Sigmoid colon (tissue), 7 donors: ENCODE results near the gene GRB7. TPM values are rescaled to one million over a fixed set of nuclear protein-coding genes. Genes with fewer than 3 reads are reported as not detected.

Experiments
- DNase-seq: peaks from one replicate; pipeline ENCODE4 v3.0.0-alpha.2; 2019
- H3K27ac ChIP-seq, 4 donors: fragments of 200-600 bp; sonication (generic); one replicate each; pipeline ENCODE4 v1.5.1; 2016 to 2019; ENCODE audit warnings: mild to moderate bottlenecking in 1 of 4
- H3K27me3 ChIP-seq, 3 donors: fragments of 200-600 bp; sonication (generic); one replicate each; pipeline ENCODE4 v1.5.1; 2019; ENCODE audit warnings: mild to moderate bottlenecking in 1 of 3
- H3K36me3 ChIP-seq, 4 donors: fragments of 200-600 bp; sonication (generic); one replicate each; pipeline ENCODE4 v1.5.1; 2016 to 2019
- H3K4me1 ChIP-seq, 4 donors: fragments of 200-600 bp; sonication (generic); one replicate each; pipeline ENCODE4 v1.5.1; 2017 to 2019
- H3K4me3 ChIP-seq, 4 donors: fragments of 200-600 bp; sonication (generic); one replicate each; pipeline ENCODE4 v1.5.1; 2017 to 2019; ENCODE audit warnings: mild to moderate bottlenecking in 2 of 4, moderate library complexity in 1 of 4
- H3K9me3 ChIP-seq, 4 donors: fragments of 200-600 bp in 3 of 4; sonication (generic) in 3 of 4; one replicate each; pipeline versions ENCODE4 v1.5.1 to v1.6.1; 2013 to 2019
- CTCF ChIP-seq, 4 experiments: fragments of 450-650 bp in 3 of 4; fragments of 200-600 bp in 1 of 4; IDR thresholded peaks; one replicate each; pipeline ENCODE4 v1.5.1; 2016 to 2019; ENCODE audit warnings: antibody characterized with exemption in 4 of 4, mild to moderate bottlenecking in 3 of 4, moderate library complexity in 2 of 4
- EP300 ChIP-seq, 4 donors: sonication (generic); formaldehyde crosslinking; IDR thresholded peaks; one replicate each; pipeline ENCODE4 v1.6.1; 2017; ENCODE audit warnings: antibody characterized with exemption in 4 of 4
- POLR2A ChIP-seq, 2 donors: fragments of 450-650 bp; IDR thresholded peaks; one replicate each; pipeline ENCODE4 v1.6.1; 2016; ENCODE audit warnings: antibody characterized with exemption in 2 of 2, mild to moderate bottlenecking in 2 of 2, moderate library complexity in 2 of 2
- POLR2AphosphoS5 ChIP-seq, 4 donors: sonication (generic); formaldehyde crosslinking; IDR thresholded peaks; one replicate each; pipeline ENCODE4 v1.6.1; 2017; ENCODE audit warnings: antibody characterized with exemption in 4 of 4
- WGBS, 2 donors: extraction: QIAGEN DNeasy Blood & Tissue Kit; methylation state at CpG; one replicate each; pipeline ENCODE4 v1.1.7; 2013; 5-methylcytosine and 5-hydroxymethylcytosine counted together
- intact Hi-C: fragments of 100-400 bp; cut with DNase I; formaldehyde crosslinking; loops from one replicate; pipeline ENCODE4 v1.15.1; 2023
- polyA plus RNA-seq, 3 donors: library from polyadenylated mRNA; stranded (reverse); fragments of 200-250 nt; gene quantifications; one replicate each; pipeline ENCODE4 v1.2.3, GENCODE V29; 2013
- total RNA-seq, 4 donors: library from RNA; depleted of rRNA; stranded (reverse); fragments of >200 nt; gene quantifications; one replicate each; pipeline ENCODE4 v1.1.0, GENCODE V29; 2016
- donor health status: healthy with polysubstance abuse.
- donor health status: Bipolar disorder and iron deficiency.
- donor health status: healthy.

Gene GRB7
- total and polyA plus RNA-seq, 7 donors = under 0.01 to 17.9 (median 13.2) TPM; not detected in 3

GRCh38 chr17:39756380-39757079, 18.8 kb downstream of the GRB7 start:
- TF ChIP-seq POLR2AphosphoS5 (IDR thresholded peaks at IDR 0.05) (no peak), EP300 (IDR thresholded peaks at IDR 0.05) (no peak), CTCF (IDR thresholded peaks at IDR 0.05) (no peak), POLR2A (IDR thresholded peaks at IDR 0.05) (no peak)
- Histone ChIP-seq H3K27me3 (peaks cover 0 to 16% (median 4%) of the 10 kb centered on the region in 3 donors), H3K4me1 (peaks cover 0 to 22% (median 16%) of the 10 kb centered on the region in 4 donors), H3K27ac (no peak overlapping the region), H3K9me3 (no peaks in the 10 kb centered on the region), H3K4me3 (no peak overlapping the region), H3K36me3 (no peaks in the 10 kb centered on the region)
- intact Hi-C loops = loop anchor here (5.0 to 10.0 kb wide), 3 partner anchors 171 to 552 kb away; partner anchors contain the start of genes LRRC3C, ORMDL3 and RPL19
- WGBS, 2 donors = 63 to 66% methylated on average over 7 of the region's 7 CpGs
- DNase-seq = peak; percentile 50

GRCh38 chr17:39757176-39757662, 19.5 kb downstream of the GRB7 start:
- H3K27ac ChIP-seq = no peak overlapping the region
- intact Hi-C loops = loop anchor here (5.0 to 10.0 kb wide), 3 partner anchors 170 to 552 kb away; partner anchors contain the start of genes LRRC3C, ORMDL3 and RPL19
- no peak for TF ChIP-seq POLR2AphosphoS5 (IDR thresholded peaks at IDR 0.05)
- no peak for TF ChIP-seq CTCF (IDR thresholded peaks at IDR 0.05)
- TF ChIP-seq EP300 (IDR thresholded peaks at IDR 0.05) = no peak
- no peak for TF ChIP-seq POLR2A (IDR thresholded peaks at IDR 0.05)

GRCh38 chr17:39757931-39758873, 20.5 kb downstream of the GRB7 start:
- Histone ChIP-seq H3K4me3 (no peak overlapping the region), H3K36me3 (no peaks in the 10 kb centered on the region), H3K27ac (no peak overlapping the region), H3K9me3 (no peaks in the 10 kb centered on the region), H3K4me1 (peaks cover 0 to 20% (median 12%) of the 10 kb centered on the region in 4 donors), H3K27me3 (peaks cover 0 to 24% (median 8%) of the 10 kb centered on the region in 3 donors)
- DNase-seq = peak; percentile 28
- TF ChIP-seq POLR2AphosphoS5 (IDR thresholded peaks at IDR 0.05) = no peak
- no peak for TF ChIP-seq EP300 (IDR thresholded peaks at IDR 0.05)
- TF ChIP-seq CTCF (IDR thresholded peaks at IDR 0.05) = no peak
- no peak for TF ChIP-seq POLR2A (IDR thresholded peaks at IDR 0.05)
- WGBS, 2 donors = 55 to 78% methylated on average over 12 of the region's 12 CpGs
- intact Hi-C loops = loop anchor here (5.0 to 10.0 kb wide), 3 partner anchors 169 to 553 kb away; partner anchors contain the start of genes LRRC3C, ORMDL3 and RPL19

More at GRCh38 chr17:39757176-39757662, 19.5 kb downstream of the GRB7 start:
- no peaks in the 10 kb centered on the region for H3K36me3 ChIP-seq
- DNase-seq = no peak
- WGBS, 2 donors = 84 to 86% methylated on average over 4 of the region's 4 CpGs
- H3K9me3 ChIP-seq = no peaks in the 10 kb centered on the region
- H3K27me3 ChIP-seq = peaks cover 0 to 23% (median 8%) of the 10 kb centered on the region in 3 donors
- H3K4me1 ChIP-seq = peaks cover 0 to 22% (median 16%) of the 10 kb centered on the region in 4 donors
- H3K4me3 ChIP-seq = no peak overlapping the region

DNA sequence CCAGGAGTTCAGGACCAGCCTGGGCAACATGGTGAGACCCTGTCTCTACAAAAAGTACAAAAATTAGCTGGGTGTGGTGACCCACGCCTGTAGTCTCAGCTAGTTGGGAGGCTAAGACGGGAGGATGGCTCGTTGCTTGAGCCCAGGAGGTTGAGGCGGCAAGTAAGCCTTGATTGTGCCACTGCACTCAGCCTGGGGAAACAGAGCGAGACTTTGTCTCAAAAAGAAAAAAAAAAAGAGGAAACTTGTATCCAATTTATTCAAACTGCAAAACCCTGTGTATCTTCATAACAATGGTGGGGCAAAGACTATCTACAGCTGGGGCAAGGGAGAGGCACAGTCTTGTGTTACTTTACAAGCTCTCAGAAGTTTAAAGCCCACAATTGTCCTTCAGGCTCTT, 21.5 kb downstream of the GRB7 start:
- Histone ChIP-seq H3K36me3 (no peaks in the 10 kb centered on the region), H3K27ac (no peak overlapping the region), H3K27me3 (peaks cover 0 to 24% (median 8%) of the 10 kb centered on the region in 3 donors), H3K9me3 (no peaks in the 10 kb centered on the region), H3K4me3 (no peak overlapping the region), H3K4me1 (peaks cover 0 to 11% (median 5%) of the 10 kb centered on the region in 4 donors)
- 83 to 86% methylated on average over 5 of the region's 5 CpGs for WGBS, 2 donors
- intact Hi-C loops = loop anchor here (5.0 to 10.0 kb wide), 3 partner anchors 168 to 554 kb away; partner anchors contain the start of genes LRRC3C, ORMDL3 and RPL19
- DNase-seq = no peak
- TF ChIP-seq EP300 (IDR thresholded peaks at IDR 0.05) (no peak), POLR2A (IDR thresholded peaks at IDR 0.05) (no peak), POLR2AphosphoS5 (IDR thresholded peaks at IDR 0.05) (no peak), CTCF (IDR thresholded peaks at IDR 0.05) (no peak)
